HG03460 (cell line): ENCODE measurements around the gene SLC2A8.

Experiments used
- ATAC-seq: cut with Tn5 transposase; IDR thresholded peaks from one replicate; pipeline ENCODE4 v1.9.1; 2021; ENCODE audit not compliant: unreplicated experiment

SLC2A8 gene, protein sequence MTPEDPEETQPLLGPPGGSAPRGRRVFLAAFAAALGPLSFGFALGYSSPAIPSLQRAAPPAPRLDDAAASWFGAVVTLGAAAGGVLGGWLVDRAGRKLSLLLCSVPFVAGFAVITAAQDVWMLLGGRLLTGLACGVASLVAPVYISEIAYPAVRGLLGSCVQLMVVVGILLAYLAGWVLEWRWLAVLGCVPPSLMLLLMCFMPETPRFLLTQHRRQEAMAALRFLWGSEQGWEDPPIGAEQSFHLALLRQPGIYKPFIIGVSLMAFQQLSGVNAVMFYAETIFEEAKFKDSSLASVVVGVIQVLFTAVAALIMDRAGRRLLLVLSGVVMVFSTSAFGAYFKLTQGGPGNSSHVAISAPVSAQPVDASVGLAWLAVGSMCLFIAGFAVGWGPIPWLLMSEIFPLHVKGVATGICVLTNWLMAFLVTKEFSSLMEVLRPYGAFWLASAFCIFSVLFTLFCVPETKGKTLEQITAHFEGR

DNA sequence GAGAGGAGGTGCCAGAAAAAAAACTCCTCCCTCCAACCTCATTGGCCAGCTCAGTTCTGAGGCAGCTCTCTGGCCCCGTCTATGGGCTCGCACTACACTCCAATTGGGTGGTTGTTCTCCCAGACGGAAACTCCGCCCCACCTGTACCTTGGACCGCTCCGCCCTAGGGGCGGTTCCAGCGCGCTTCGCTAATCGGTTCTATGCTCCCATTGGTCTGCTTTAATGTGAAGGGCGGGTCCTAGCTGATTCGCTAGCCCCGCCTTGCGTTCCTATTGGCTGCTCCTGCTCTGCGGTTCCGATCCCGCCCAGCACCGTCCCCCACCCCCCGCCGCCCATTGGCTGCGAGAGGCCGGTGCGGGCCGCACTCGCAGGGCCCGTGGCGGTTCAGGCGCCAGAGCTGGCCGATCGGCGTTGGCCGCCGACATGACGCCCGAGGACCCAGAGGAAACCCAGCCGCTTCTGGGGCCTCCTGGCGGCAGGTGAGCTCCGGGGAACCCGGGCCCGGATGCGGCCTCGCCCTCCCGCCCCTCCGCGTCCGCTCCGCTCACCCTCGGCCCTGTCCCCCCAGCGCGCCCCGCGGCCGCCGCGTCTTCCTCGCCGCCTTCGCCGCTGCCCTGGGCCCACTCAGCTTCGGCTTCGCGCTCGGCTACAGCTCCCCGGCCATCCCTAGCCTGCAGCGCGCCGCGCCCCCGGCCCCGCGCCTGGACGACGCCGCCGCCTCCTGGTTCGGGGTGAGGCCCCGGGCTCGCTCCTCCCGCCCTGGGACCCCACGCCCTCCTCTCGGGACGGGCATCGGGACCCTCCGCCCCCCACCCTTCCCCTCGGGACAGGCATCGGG lies at the start of gene SLC2A8:
SLC2A8 (plus strand) TSS at position 362 of the 838 bp plus-strand sequence; CDS start at position 424, 62 bp downstream.
- ATAC-seq = peak; percentile 95

DNA sequence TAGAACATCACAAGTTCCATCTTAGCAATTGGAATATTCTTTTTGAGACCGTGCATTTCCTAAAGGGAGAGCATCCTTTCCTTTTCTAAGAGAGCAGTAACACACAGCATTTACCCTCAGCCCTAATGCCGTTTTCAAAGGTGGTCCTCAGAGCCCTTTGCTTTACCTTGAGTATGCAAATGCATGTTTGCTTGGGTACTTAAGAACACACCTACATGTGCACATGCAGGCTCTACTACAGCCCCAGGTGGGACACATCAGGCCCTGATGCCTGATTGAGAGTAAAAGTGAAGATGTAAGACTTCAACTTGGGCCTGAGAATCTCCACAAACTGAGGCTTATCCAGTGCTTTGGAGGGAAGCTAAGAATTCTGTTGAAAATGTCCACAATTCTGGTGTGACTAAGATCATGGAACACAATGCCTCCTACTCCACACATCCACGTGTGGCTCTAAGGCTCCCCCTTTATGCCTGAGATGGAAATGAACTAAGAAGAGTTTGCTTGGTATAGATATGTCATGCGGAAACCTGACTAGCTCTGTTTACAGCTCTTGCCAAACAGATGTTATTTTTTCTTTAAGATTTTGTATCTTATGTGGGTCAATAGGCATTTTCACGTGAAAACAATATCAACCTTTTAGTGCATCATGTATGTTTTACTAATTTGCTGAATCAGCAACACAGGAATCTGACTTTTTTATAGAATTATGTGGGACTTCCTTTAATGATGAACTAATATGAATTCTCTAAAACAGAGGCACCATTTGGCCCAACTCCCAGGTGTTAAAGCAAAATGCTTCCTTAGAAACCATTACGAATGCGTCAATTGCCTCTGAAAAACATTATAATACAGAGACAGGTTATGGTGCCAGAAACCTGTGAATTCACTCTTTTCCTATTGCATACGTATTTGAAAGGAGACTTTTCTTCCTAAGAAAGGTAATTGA lies 48.9 kb upstream of the SLC2A8 start:
- no peak for ATAC-seq

DNA sequence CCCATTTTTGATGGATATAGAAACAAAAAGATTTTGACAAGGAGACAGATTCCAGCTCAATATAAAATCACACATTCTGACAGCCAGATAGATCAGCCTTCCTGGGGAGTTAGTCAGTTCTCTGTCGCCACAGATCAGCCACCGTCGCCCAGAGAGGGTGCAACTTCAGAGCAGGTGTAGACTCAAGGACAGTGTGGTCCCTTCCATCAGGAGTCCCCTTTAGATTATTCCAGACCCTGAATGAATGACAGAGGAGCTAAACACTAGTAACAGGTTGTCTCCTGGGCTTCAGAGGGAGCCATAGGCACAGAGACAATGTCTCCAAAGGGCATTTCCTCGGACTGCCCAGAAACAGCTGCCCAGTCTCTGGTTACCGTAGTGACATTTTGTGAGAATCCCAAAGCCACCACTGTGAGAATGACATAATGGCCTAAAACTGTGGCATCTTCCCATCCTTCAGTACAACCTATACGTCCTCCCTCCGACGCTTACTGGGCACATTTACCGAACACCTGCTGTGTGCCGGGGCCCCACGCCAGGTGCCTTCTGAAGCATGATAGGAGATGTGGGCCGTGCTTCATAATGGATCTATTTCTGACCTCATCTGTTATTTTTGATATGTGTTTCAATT lies 47.4 kb upstream of the SLC2A8 start:
- ATAC-seq = no peak

DNA sequence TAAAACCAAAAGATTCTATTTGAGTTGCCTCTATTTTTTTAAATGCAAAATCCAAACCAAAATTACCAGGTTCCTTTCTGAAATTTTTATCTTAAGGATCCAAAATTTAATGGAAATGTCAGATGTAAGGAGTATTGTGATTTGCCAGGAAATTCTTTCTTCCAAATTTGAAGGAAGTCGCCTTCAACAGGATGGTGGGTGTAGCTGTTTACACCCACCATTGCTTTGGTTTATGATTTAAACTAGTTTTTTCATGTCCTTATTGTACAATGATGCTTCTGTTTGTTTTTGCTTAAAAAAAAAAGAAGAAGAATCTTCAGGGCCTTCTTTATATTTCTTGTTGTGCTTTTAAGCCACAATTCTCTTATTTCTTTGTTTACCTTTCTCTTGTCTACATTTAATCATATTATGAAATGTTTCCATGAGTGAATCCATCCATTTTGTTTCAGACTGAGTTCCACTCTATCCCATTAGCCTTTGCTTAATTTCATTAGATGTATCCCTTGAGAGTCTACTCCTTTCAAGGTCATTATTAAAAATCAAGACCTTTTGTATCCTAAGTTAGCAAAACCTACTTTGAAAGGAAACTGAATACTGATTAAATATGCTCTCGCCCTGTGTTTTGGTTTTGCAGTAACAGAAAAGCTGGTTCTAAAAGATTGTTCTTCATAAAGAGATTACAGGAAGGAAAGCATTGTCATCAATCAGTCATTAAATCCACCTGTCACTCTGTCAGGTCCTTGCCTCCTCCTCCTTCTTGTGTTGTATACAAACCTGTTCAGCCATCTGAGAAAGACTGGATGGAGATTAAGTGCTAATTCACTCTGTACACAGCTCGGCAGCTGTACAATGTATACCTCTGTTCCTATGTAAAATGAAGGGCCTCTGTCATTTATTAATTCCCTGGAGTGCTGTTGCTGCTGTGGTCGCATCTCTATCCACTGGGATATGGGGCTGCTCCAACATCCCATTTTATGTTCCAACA lies 45.5 kb upstream of the SLC2A8 start:
- no peak for ATAC-seq

DNA sequence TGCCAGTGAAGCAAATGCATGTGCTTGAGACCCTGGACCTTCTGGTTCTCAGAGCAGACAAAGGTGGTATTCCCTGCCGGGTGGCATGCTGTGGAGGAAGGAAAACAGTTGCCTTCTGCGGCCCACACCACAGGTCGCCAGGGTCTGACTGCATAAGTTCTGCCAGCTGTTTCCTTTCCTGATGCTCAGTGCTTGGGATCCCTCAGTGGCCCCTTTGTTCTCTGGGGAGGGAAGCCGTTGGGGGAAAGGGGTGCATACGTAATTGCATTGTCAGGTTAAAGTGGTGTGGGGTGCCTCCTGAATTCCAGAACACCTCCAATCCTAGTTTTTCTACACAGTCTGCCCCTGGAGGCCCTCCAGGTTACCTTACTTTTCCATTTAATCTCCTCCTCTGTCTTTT lies 43.1 kb upstream of the SLC2A8 start:
- ATAC-seq = no peak

DNA sequence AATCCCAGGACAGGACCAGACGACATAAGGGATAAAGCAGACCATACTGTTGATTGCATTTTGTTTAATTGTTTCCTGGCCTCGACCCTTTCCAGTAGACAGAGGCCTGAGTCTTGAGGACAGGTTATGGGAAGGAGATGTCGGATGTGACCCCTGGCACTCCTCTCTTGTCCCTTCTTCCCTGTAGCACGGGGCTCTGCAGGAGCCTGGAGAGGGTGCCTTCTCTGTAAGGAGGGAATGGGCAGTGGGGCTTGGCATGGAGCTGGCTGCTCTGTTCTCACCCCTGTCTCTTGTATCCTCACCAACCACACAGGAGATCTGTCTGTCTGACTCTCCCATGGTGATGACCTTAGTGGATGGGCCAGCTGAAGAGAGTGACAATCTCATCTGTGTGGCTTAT lies 40.1 kb upstream of the SLC2A8 start:
- ATAC-seq = no peak

DNA sequence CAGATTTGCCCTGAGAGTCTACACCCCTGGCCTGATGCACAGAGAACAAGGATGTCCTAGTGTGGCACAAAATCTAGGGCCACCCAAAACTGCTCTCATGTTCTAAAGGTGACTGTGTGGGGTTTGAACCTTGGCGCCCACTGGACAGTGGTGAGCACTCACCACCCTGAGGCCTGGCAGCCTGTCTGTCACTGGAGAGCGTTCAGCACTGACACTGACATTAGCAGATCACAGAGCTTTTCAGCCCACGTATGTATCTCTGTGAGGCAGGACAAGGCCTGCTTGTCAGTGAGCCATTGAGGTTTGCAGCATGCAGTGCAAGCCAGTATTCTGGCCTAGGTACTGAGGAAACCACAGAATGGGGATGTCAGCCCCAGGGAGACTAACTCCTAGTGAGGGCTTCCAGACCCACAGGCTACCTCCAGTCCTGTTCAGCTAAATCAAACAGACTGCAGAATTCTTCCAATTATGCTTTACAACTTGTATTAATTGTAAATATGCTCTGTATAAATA lies 38.9 kb upstream of the SLC2A8 start:
- ATAC-seq = no peak

DNA sequence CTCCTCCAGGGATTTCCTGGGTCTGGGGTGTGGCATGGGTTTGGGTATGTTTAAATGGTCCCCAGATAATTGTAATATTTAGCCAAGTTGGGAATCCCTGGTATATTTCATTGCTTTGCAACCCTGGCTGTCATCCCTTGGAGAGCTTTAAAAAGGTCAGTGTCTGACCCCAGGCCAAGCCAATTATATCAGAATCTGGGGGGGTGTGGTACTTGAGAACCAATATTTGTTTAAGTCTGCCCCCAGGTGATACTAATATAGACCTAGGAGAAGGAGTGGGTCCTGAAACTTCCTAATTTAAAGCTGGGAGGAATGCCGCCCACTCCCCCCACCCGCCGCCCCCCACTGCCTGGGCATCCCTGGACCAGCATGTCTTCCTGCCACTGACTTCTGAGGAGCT lies 38.2 kb upstream of the SLC2A8 start:
- ATAC-seq = no peak

DNA sequence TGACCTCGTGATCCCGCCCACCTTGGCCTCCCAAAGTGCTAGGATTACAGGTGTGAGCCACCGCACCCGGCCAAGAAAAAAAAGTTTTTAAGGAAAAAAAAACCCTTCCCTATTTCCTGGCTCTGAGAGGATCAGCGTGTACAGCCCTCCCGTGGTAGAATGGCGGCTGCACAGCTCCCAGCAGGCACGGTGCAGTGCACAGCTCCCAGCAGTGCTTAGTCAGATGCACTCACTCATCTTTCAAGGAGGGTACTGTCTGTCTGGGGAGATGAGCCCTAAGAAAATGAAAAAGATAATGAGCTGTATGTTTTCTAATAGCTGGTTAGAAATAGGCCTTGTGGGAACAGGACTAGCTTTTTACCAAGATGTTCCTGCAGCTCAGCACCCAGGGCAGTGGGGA lies 36.7 kb upstream of the SLC2A8 start:
- no peak for ATAC-seq

DNA sequence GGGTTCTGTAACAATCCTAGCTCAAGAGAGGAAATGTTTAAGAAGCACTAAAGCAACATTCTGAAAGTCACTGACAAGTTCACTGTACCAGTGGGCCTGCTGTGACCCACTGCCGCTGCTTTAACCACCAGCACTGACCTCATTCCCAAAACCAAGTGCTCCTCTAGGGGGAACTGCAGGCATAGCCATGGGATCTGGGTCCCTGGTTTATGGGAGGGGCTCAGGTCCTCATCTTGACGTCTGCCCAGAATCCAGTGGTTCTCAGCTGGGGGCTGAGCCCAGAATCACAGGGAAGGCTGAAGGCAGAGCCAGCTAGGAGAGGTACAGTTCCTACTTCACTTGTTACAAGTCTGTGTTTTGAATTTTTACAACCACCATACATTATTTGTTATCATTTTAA lies 36.1 kb upstream of the SLC2A8 start:
- no peak for ATAC-seq

DNA sequence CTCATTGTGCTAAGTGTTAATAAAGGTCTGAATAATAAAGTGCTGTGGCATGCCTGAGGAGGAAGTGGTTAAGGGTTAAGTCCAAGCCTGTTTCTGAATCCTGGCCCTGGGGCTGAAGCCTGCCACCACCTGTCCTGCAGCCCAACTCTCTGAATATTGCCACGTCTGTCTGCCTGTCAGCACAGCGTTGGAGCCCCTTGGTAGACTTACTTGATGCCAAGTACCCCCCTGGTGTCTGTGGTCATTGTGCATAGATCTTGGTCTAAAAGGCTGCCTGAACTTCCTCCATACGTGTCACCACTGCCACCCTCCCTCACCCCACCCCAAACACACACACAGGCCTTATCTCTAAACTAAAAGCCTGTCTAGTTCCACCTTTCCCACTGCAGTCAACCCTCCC lies 35.4 kb upstream of the SLC2A8 start:
- no peak for ATAC-seq

DNA sequence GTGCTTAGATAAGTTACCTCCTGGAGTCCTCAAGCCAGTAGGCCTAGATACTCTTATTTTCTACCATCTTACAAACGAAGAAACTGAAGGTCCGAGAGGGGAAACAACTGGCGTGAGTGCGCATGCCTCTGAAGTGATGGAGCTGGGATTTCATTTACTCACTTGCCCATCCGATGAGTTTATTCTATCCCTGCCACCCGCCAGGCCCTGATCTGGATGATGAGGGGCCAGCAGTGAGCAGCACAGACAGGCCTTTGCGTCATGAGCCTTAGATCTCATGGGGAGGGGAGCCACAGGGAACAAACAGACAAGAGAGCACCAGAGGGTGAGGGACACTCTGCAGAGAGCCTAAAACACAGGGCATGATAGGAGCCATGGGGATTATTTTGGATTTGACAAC lies 34.1 kb upstream of the SLC2A8 start:
- no peak for ATAC-seq

DNA sequence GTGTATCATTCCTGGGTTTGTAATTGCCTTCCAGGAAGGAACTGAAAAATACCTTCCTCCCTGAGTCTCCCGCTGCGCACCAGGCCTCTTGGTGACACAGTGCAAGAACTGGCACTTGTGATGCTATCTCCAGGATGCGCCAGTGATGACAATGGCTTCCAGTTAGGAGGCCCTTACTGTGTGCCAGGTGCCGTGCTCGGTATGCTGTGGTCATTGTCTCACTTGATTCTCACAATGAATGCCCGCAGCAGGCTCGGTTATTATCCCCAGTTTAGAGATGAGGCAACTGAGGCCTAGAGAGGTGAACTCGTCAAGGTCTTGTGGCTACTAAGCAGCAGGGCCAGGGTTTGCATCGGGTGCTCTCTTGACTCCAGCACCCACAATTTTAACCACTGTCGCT lies 31.5 kb upstream of the SLC2A8 start:
- no peak for ATAC-seq

DNA sequence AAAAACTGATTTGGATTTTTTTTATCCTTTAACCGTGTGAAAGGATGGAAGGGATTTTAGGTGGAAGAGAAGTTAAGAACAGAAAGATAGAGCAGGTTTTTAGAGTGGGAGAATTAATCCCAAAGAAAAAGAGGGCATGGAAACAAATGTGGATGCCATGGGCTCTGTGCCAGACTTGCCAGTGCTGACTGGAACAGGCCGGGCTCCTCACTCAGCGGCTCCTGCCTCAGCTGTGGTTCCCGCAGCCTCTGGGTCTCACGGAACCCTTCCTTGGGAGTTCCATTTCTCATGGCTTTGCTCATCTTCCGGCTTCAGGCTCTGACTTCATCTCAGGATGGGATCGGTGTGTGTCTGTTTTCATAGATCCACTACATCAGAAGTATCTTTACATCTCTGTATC lies 30.4 kb upstream of the SLC2A8 start:
- ATAC-seq = no peak

DNA sequence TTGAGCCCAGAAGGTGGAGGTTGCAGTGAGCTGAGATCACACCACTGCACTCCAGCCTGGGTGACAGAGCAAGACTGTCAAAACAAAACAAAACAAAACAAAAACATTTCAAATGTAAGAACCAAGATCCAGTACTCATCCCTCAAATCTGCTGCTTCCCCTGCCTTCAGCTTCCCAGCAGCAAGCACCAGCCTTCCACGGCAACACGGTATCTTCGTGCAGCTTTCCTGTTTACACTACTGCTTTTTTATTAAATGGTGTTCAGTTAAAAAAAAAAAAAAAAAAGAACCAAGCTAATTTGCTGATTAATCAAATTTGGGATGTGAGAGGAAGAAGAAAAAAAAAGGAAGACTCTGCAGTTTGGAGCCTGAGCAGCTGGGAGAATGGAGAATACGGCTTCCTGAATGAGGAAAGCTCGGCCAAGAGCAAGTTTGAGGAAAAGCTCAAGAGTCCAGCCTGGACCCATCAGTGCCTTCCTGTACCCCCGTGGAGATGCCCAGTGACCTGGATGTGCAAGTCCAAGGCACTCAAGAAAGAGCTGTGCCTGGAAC lies 28.0 kb upstream of the SLC2A8 start:
- ATAC-seq = no peak

DNA sequence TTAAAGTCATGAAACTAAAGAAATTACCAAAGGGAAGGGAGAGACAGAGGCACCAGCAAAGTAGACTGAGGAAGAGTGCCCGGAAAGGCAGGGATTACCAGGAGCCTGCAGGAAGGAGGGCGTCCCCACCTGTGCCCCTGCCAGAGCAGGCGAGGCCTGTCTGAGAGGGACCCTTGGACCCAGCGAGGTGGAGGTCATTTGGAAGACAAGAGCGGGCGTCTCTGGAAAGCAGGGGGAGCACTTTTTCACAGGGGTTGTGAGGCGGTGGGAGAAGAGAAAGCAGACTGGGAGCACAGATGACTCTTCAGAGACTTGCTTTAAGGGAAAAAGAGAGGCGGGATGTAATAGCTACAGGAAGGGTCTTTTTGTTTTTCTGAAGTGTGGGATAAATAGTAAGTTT lies 27.5 kb upstream of the SLC2A8 start:
- no peak for ATAC-seq

DNA sequence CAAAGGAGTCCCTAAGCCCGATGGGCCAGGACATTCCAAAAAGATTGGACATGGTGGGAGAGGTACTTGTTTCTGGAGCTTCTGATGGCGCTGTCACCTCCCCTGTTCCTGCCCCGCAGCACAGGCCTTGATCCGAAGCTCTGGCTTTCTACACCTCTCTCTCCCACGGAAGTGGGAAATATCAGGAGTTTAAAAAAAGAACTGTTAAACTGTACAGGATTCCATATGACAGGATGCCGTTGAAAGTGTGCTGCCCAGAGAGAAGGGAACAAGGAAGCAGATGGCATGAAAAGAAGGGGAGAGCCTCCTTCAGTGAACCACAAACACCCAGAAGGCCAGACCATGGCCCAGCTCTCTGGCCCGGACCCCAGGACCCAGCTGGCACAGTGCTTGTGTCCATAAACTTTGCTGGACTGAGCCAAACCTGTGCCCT lies 26.8 kb upstream of the SLC2A8 start:
- ATAC-seq = no peak

DNA sequence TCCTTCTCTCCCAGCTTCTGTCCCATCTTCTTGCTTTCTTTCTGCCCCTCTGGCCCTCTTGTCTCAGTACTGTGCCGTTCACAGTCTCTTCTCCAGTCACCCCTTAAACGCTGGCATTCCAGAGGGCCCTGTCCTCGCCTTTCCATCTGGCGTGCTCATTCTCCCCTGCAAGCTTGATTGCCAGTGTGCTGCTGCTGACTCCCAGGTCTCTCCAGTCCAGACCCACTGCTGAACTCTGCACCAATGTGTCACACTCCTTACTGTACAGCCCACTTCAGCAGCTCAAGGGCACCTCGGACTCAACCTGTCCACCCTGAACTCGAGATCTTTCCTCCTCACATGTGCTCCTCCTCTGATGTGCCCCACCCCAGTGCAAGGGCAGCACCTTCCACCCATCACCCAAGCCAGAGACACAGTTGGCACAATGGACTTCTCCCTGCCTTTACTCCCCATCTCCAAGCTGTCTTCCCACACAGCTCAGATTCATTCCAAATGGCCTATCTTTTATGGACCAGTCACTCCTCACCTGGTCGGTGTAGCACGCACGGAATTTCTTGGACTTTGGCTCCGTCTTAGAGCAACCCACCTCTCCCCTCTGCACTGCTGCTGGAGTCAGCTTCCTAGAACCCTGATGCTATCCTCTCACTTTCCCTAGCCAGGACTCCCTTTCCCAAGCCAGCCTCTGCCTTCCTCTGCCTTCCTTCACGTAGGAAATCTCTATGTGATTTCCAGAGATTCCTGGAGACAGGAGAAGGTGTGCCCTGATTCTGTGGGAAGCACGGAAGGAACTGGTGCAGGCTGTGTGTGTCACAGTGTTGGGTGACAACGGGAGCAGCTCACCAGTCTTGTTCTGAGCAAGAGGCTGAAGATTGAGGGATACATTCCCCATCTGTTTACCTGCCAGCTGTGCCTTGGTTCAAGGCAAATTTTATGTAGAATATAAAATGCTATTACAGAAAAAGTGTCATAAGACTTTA lies 26.0 kb upstream of the SLC2A8 start:
- no peak for ATAC-seq
